Activated CD4-positive, alpha-beta T cell treated with anti-CD3 and anti-CD28 coated beads for 4 hours (primary cell): Measurements from ENCODE around the gene THSD1.
"Not testable (repeated sequence)": the region's sequence is repeated elsewhere in the genome, so short reads cannot be mapped to it uniquely, and the experiment has no call there.

Experiments used
- DNase-seq, 2 donors: peaks; one replicate each; pipeline ENCODE4 v3.0.0-alpha.2; 2020

Gene THSD1

GRCh38 chr13:52353193-52353592 is 52.8 kb downstream of the THSD1 start:
- DNase-seq: no peak

DNA sequence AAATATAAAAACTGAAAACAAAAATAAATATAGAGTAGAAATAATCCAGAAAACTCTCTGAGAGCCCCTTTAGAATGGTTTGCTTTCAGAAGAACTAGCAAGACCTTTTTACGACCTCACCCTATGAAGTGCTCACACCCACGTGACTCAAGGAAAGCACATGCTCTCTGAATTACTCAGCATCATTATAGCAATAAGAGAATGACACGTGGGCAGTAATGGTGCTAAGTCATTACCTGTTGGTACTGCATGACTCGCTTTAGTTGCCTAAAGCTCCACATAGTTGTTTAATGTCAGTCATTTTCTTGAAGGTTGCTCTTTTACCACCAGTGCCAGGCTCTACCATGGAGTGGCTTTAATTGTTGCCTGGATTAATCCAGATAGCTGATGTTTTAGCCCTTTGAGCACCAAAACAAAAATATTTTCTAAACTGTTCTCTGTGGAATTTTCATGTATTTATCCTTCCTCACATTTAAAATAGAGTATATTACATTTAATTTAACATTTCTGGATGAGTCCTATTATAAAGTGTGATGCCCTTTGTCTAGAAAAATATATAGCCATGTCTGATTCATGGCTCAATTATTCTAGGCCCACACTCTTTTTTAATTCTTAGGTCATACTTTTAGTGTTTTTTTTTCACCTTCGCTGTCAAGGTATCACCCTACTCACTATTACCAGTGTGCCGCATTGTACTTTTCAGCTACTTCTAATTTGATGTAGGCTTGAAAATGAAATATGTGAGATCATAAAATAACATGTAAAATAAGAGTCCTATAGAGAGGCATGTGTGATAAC is 56.8 kb downstream of the THSD1 start:
- no peak for DNase-seq

DNA sequence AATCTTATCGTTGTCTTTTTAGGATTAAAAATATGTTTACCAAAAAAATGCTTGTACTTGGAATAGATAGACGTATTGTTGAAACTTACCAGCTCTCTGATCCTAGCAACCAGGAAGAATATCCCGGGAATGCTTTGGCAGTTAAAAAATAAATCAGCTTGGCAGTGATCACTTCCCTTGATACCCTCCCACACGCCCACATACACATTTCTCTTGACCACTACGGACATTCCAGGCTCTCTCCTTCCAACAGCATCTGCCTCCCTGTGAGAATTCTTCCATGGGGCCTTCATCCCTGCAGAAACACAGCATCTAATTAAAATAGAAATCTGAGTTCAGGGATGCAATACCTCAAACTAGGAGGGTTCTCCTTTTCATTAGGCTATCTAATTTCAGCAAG is 57.9 kb downstream of the THSD1 start:
- no peak for DNase-seq

- DNase-seq: no peak
Measured at GRCh38 chr13:52345631-52346251, 60.2 kb downstream of the THSD1 start.

- no peak for DNase-seq
Measured at GRCh38 chr13:52345048-52345447, 60.9 kb downstream of the THSD1 start.

DNA sequence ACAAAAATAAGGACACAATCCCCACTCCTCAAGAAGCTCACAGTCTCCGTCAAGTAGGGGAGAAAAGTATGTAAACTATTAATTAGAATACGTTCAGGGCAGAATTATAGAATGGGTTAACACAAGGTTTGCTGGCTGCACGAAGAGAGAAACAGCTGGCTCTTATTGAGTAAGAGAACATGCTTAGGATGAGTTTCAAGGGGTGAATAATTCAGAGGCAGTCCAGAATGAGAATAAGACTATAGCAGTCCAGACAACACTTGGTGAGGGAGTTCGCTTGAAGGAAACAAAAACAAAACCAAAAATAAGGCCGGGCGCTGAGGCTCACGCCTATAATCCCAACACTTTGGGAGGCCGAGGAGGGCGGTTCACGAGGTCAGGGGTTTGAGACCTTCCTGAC is 61.9 kb downstream of the THSD1 start:
- DNase-seq: no peak

DNA sequence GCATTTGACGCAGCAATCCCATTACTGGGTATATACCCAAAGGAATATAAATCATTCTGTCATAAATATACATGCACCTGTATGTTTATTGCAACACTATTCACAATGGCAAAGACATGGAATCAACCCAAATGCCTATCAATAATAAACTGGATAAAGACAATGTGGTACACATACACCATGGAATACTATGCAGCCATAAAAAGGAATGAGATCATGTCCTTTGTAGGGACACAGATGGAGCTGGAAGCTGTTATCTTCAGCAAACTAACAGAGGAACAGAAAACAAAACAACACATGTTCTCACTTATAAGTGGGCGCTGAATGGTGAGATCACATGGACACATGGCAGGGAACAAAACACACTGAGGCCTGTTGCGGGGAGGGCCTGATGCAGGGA is 63.8 kb downstream of the THSD1 start:
- DNase-seq: not testable (repeated sequence)

- DNase-seq: not testable (repeated sequence)
Measured at GRCh38 chr13:52337828-52338455, 68.0 kb downstream of the THSD1 start.

DNA sequence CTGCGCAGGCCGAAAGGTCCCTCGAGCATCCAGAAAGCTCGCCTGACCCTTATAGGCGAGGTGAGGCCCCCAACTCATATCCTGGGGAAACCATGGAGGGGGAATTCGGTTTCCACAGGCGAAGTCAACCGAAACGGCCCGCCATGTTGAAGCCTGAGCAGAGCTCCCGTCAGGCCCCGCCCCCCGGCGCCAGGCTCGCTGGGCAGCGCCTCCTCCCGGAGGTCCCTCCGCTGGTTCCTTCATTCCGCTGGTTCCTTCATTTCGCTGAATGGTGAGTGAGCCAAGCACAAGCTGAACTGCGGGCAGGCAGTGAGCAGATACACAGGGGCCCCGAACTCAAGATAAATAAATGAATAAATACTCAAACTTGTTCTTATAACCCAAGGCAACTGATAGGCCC is 71.9 kb downstream of the THSD1 start:
- not testable (repeated sequence) for DNase-seq

DNA sequence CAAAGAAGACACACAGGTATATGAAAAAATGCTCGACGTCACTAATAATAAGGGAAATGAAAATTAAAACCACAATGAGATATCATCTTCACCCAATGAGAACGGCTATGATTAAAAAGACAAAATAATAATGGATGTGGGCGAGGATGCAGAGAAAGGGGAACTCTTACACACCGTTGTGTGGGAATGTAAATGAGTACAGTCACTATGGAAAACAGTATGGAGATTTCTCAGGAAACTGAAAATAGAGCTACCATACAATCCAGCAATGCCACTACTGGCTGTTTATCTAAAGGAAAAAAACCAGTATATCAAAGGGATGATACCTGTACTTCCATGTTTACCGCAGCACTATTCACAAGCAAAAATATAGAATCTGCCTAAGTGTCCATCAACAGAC is 74.1 kb downstream of the THSD1 start:
- not testable (repeated sequence) for DNase-seq
